Esophagus muscularis mucosa (tissue), 4 donors: ENCODE data around the gene ATXN2. TPM values are rescaled to one million over a fixed set of nuclear protein-coding genes. Genes with fewer than 3 reads are reported as not detected.

Experiments
- DNase-seq: peaks from one replicate; pipeline ENCODE4 v3.0.0-alpha.2; 2017; ENCODE audit errors: extremely low spot score
- H3K27ac ChIP-seq, 4 donors: fragments of 200-600 bp; sonication (generic); replicated peaks in 1 of 4; 1 replicate in 3 of 4; 2 replicates in 1 of 4; pipeline ENCODE4 v1.5.1; 2016 to 2019; ENCODE audit warnings: mild to moderate bottlenecking in 1 of 4
- H3K27me3 ChIP-seq, 4 donors: fragments of 200-600 bp; sonication (generic); one replicate each; pipeline versions ENCODE4 v1.5.1 to v1.6.0; 2016 to 2019
- H3K36me3 ChIP-seq, 4 donors: fragments of 200-600 bp; sonication (generic); one replicate each; pipeline ENCODE4 v1.5.1; 2016 to 2019
- H3K4me1 ChIP-seq, 4 donors: fragments of 200-600 bp; sonication (generic); one replicate each; pipeline ENCODE4 v1.5.1; 2016 to 2019
- H3K4me3 ChIP-seq, 4 donors: fragments of 200-600 bp; sonication (generic); 1 replicate in 2 of 4; 2 replicates in 2 of 4; pipeline ENCODE4 v1.5.1; 2016 to 2019; ENCODE audit warnings: mild to moderate bottlenecking in 4 of 4, moderate library complexity in 1 of 4
- H3K9me3 ChIP-seq, 4 donors: fragments of 200-600 bp; sonication (generic); 1 replicate in 3 of 4; 2 replicates in 1 of 4; pipeline ENCODE4 v1.5.1; 2016 to 2019
- EP300 ChIP-seq: sonication (generic); formaldehyde crosslinking; IDR thresholded peaks from one replicate; pipeline ENCODE4 v1.6.1; 2017; ENCODE audit warnings: antibody characterized with exemption
- POLR2A ChIP-seq: fragments of 450-650 bp; IDR thresholded peaks from one replicate; pipeline ENCODE4 v1.6.1; 2017; ENCODE audit warnings: antibody characterized with exemption, moderate library complexity, mild to moderate bottlenecking, low read depth
- POLR2AphosphoS5 ChIP-seq, 2 donors: sonication (generic); formaldehyde crosslinking; IDR thresholded peaks; one replicate each; pipeline ENCODE4 v1.6.1; 2017; ENCODE audit warnings: antibody characterized with exemption in 2 of 2
- WGBS: methylation state at CpG from one replicate; pipeline ENCODE4 v1.1.5; 2018; 5-methylcytosine and 5-hydroxymethylcytosine counted together
- intact Hi-C: fragments of 100-400 bp; cut with DNase I; formaldehyde crosslinking; loops from one replicate; pipeline ENCODE4 v1.15.1; 2023
- total RNA-seq, 4 donors: library from RNA; depleted of rRNA; stranded (reverse); fragments of >200 nt; gene quantifications; one replicate each; pipeline versions ENCODE4 v1.1.0 to v1.2.1, GENCODE V29; 2016
- TF ChIP-seq, protein P1 (sequence below), 3 experiments: fragments of 200-600 bp in 2 of 3; fragments of 450-650 bp in 1 of 3; sonication (generic) in 2 of 3; IDR thresholded peaks; one replicate each; pipeline ENCODE4 v1.5.1; 2017 to 2019; ENCODE audit warnings: antibody characterized with exemption in 3 of 3, mild to moderate bottlenecking in 2 of 3, moderate library complexity in 1 of 3

The ATXN2 gene
- total RNA-seq, 4 donors from 2014 or later: 32.0 to 57.3 (median 52.0) TPM

DNA sequence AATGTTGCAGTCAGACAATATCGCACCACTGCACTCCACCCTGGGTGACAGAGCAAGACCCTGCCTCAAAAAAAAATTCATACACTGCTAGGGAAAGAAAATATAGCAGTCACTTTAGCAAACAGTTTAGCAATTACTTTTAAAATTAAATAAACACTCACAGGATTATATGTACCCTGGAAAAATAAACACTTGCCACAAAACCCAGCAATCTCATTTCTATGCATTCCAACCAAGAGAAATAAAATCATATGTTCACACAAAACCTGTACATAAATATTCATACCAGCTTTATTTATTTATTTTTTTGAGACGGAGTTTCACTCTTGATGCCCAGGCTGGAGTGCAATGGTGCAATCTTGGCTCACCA is 20.2 kb downstream of the ATXN2 start:
- Histone ChIP-seq H3K27ac (no peak overlapping the region), H3K27me3 (no peaks in the 10 kb centered on the region), H3K4me1 (peaks cover 14 to 64% (median 61%) of the 10 kb centered on the region in 4 donors), H3K36me3 (peaks cover 0 to 3% (median 0%) of the 10 kb centered on the region in 4 donors), H3K4me3 (no peak overlapping the region), H3K9me3 (no peaks in the 10 kb centered on the region)
- TF ChIP-seq, protein P1, sequence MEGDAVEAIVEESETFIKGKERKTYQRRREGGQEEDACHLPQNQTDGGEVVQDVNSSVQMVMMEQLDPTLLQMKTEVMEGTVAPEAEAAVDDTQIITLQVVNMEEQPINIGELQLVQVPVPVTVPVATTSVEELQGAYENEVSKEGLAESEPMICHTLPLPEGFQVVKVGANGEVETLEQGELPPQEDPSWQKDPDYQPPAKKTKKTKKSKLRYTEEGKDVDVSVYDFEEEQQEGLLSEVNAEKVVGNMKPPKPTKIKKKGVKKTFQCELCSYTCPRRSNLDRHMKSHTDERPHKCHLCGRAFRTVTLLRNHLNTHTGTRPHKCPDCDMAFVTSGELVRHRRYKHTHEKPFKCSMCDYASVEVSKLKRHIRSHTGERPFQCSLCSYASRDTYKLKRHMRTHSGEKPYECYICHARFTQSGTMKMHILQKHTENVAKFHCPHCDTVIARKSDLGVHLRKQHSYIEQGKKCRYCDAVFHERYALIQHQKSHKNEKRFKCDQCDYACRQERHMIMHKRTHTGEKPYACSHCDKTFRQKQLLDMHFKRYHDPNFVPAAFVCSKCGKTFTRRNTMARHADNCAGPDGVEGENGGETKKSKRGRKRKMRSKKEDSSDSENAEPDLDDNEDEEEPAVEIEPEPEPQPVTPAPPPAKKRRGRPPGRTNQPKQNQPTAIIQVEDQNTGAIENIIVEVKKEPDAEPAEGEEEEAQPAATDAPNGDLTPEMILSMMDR (IDR thresholded peaks at IDR 0.05): no peak
- TF ChIP-seq POLR2AphosphoS5 (IDR thresholded peaks at IDR 0.05): no peak
- no peak for TF ChIP-seq EP300
- no peak for TF ChIP-seq POLR2A
- 85% methylated on average over 2 of the region's 2 CpGs for WGBS
- intact Hi-C loops: no loop called here
- no peak for DNase-seq

DNA sequence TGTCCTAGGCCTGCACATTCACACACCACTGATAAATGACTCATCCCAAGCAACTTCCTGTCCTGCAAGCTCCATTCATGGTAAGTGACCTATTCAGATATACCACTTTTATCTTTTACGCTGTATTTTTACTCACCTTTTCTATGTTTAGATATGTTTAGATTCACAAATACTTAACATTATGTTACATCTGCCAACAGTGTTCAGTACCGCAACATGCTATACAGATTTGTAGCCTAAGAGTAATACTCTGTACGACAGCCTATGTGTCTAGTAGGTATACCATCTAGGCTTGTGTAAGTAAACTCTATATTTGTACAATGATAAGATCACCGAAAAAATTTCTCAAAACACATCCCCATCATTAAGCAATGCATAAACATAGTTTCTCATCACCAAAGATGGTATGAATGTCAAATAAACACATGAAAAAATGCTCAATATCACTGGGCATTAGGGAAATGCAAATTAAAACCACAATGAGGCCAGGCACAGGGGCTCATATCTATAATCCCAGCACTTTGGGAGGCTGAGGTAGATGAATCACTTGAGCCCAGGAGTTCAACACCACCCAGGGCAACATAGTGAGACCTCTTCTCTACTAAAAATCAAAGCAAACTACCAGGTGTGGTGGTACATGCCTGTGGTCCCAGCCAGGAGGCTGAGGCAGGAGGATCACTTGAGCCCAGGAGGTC is 20.7 kb downstream of the ATXN2 start:
- no peaks in the 10 kb centered on the region for H3K9me3 ChIP-seq
- intact Hi-C loops: no loop called here
- 80% methylated on average over 4 of the region's 4 CpGs for WGBS

DNA sequence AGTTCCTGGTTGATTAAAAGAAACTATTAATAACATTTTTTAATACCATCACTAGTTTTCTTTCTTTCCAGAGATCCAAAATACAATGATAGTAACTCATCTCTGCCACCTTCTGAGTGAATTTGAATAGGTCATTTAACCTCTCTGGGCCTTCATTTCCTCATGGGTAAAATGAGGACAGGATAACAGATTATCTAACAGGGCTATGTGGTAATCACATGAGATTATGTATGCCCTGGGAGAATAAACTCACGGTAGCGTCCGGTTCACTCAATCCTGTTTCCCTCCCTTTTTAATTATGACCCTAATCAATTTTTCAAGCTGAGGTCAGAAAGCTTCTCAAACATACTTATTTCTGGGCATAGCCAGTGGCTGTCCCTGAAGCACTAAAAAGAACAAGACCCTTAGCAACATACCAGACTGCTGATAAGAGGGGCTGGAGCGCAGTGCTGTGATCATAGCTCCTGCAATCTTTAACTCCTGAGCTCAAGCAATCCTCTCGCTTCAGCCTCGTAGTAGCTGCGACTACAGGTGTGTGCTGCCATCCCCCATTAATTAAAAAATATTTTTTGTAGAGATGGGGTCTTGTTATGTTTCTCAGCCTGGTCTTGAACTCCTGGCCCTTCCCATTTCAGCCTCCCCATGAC is 24.2 kb downstream of the ATXN2 start:
- Histone ChIP-seq H3K9me3 (no peaks in the 10 kb centered on the region), H3K27me3 (no peaks in the 10 kb centered on the region), H3K27ac (peak overlapping the region in 1 of 4 donors; percentile 31), H3K4me1 (peaks cover 25 to 79% (median 63%) of the 10 kb centered on the region in 4 donors), H3K36me3 (peaks cover 0 to 2% (median 0%) of the 10 kb centered on the region in 4 donors), H3K4me3 (no peak overlapping the region)
- WGBS: 77% methylated on average over 7 of the region's 7 CpGs
- DNase-seq: no peak
- intact Hi-C loops: no loop called here
- TF ChIP-seq POLR2A (no peak), POLR2AphosphoS5 (IDR thresholded peaks at IDR 0.05) (no peak), EP300 (no peak)
- TF ChIP-seq, protein P1 (IDR thresholded peaks at IDR 0.05): no peak

More for the DNA sequence above, 20.7 kb downstream of the ATXN2 start:
- TF ChIP-seq EP300: no peak
- no peak for TF ChIP-seq POLR2AphosphoS5 (IDR thresholded peaks at IDR 0.05)
- TF ChIP-seq POLR2A: no peak
- TF ChIP-seq, protein P1 (IDR thresholded peaks at IDR 0.05): no peak
- Histone ChIP-seq H3K4me3 (no peak overlapping the region), H3K27me3 (no peaks in the 10 kb centered on the region), H3K36me3 (peaks cover 0 to 3% (median 0%) of the 10 kb centered on the region in 4 donors), H3K4me1 (peaks cover 14 to 69% (median 64%) of the 10 kb centered on the region in 4 donors), H3K27ac (no peak overlapping the region)
- DNase-seq: no peak

DNA sequence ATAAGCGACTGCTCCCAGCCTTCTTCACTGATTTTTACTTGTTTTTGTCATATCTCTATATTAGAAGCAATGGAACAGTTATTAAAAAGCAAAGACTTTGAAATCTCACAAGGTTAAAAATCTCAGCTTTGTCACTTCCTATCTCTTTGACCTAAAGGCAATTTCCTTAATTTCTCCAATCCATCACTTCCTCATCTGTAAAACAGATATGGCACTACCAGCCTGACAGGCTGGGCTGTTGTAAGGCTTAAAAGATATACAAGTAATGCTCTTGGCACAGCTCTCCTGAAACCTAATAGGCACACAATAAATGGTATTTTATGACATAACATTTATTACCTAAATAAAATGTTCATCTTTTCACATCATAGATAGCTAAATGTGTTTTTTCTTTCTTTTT is 25.6 kb downstream of the ATXN2 start:
- H3K27me3 ChIP-seq: no peaks in the 10 kb centered on the region
- WGBS: 94% methylated on average over 1 of the region's 1 CpG
- H3K27ac ChIP-seq: no peak overlapping the region
- intact Hi-C loops: no loop called here
- peaks cover 33 to 76% (median 60%) of the 10 kb centered on the region in 4 donors for H3K4me1 ChIP-seq
- TF ChIP-seq, protein P1 (IDR thresholded peaks at IDR 0.05): no peak
- TF ChIP-seq POLR2AphosphoS5 (IDR thresholded peaks at IDR 0.05) (no peak), POLR2A (no peak), EP300 (no peak)
- no peaks in the 10 kb centered on the region for H3K36me3 ChIP-seq
- no peak overlapping the region for H3K4me3 ChIP-seq
- no peaks in the 10 kb centered on the region for H3K9me3 ChIP-seq
- no peak for DNase-seq
